GM18507 (cell line): ENCODE results near the gene PDE4D.
"Not testable (repeated sequence)": the region's sequence is repeated elsewhere in the genome, so short reads cannot be mapped to it uniquely, and the experiment has no call there.

Experiments used
- DNase-seq: peaks from one replicate; pipeline ENCODE4 v3.0.0; 2011; ENCODE audit warnings: low read depth; ENCODE audit not compliant: insufficient read length; ENCODE audit errors: extremely low spot score
- FAIRE-seq: peaks from 2 replicates; lab custom pipeline; 2011; peaks lifted over from hg19 to GRCh38; lab: Jason Lieb, UNC

PDE4D gene

DNA sequence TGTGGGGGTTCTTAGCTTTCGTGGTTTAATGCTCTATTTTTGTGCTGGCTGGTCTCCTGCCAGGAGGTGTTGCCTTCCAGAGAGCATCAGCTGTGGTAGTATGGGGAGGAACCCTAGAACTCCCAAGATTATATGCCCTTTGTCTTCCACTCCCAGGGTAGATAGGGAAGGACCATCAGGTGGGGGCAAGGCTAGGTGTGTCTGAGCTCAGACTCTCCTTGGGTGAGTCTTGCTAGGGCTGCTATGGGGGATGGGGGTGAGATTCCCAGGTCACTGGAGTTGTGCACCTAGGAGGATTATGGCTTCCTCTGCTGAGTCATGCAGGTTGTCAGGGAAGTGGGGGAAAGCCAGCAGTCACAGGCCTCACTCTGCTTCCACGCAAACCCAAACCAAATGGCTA is 584.8 kb downstream of the PDE4D start:
- FAIRE-seq, DNase-seq: not testable (repeated sequence)

DNA sequence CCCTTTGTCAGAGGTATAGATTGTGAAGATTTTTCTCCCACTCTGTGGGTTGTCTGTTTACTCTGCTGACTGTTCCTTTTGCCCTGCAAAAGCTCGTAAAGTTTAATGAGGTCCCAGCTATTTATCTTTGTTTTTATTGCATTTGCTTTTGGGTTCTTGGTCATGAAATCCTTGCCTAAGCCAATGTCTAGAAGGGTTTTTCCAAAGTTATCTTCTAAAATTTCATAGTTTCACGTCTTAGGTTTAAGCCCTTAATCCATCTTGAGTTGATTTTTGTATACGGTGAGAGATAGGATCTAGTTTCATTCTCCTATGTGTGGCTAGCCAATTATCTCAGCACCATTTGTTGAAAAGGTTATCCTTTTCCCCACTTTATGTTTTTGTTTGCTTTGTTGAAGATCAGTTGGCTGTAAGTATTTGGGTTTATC is 590.2 kb downstream of the PDE4D start:
- not testable (repeated sequence) for FAIRE-seq, DNase-seq

DNA sequence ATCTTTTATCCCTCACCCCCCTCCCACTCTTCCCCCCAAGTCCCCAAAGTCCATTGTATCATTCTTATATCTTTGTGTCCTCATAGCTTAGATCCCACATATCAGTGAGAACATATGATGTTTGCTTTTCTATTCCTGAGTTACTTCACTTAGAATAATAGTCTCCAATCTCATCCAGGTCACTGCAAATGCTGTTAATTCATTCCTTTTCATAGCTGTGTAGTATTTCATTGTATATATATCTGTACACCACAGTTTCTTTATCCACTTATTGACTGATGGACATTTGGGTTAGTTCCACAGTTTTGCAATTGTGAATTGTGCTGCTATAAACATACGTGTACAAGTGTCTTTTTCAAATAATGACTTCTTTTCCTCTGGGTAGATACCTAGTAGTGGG is 591.0 kb downstream of the PDE4D start:
- FAIRE-seq, result not testable (repeated sequence)

DNA sequence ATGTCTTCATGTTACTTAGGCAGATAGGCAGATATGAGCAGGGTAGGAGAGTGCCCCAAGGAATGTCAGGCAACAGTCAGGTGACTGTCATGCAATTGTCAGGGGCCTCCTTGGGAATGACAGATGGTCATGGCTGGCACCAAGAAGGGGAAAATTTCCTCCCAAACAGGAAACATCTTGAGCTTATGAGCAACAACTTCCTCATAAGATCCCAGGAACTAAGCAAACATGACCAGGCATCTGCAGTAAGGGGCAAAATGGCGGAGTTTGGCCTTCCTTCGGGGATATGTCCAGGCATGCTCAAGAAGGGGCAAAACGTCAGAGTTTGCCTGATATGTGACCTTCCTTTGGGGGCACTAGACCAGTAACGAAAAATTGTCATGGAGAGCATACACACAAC is 591.8 kb downstream of the PDE4D start:
- FAIRE-seq (no peak), DNase-seq (no peak)

More for the DNA sequence above, 591.0 kb downstream of the PDE4D start:
- not testable (repeated sequence) for DNase-seq

DNA sequence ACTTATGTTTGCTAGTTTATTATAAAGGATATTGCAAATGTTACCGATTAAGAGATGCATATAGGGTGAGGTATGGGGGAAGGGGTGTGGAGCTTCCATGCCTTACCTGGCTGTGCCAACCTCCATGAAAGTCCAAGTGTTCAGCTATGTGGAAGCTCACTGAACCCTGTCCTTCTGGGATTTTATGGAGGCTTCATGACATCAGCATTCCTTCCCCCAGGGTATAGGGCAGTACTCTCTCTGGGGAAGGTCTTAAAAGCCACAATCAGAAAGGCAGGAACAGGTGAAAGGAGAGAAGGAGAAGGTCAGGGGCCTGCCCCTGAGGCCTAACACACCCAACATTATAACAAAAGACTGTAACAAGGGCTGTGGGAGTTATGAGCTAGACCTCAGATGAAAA is 592.6 kb downstream of the PDE4D start:
- FAIRE-seq (no peak), DNase-seq (no peak)

- no peak for DNase-seq
- no peak for FAIRE-seq
These were observed 594.5 kb downstream of the PDE4D start for GRCh38 chr5:59299006-59299405.

DNA sequence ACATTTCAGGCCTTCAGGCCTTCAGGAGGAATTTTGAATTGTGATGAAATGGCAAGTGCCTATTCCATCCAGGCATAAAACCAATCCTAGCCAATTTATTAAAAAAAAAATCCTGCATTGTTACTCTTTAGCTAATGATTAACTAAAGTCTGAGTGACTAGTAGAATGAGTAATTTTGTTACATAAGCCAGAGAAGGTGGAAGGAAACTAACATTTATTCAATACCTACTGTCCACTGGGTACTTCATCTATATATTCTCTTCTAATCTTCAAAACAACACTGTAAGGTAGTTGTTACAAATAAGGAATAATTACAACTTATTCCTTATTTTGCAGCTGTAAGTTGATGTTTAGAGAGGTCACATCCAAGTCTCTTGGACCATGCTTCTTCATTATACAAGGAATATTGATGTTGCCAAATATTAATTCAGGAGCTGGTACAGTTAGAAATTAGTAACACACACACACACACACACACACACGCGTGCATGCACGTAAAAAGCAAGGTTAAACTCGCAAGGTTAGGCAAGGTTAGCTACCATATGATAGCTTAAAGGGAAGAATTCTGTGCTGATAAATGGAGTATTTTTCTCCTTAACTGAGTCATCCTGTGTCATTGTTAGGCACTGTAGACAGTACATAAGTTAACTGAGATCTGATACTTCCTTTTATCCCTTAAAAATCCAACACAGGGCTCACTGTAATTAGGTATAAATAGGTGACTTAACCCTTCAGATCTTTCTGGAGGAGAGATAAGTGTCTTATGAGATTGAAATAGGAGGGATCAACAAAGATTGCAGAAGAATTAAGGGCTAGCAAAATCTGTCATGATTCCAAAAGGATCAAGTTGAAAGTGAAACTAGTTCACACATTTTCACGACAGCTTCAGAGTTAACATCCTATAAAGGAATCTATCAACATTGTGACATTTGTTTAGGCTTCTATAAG is 596.9 kb downstream of the PDE4D start:
- FAIRE-seq (no peak), DNase-seq (no peak)

DNA sequence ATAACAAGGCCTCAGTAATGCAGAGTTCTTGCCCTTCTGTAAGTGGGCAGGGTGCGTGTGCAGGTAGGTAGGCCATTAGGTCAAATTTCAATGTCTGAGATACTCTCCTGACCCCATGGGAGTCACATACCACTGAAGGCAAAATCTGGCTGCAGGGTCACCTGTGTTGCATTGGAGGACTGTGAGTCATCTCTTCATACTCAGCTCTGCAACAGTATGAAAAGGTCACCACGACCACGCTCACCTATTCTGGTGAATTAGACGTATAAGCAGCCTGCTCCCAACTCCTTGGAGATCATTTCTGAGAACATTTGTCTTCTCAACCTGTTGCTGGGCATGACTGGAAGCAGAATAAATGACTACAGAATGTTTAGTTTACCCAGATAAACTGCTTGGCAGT is 599.8 kb downstream of the PDE4D start:
- DNase-seq, result no peak
- no peak for FAIRE-seq

DNA sequence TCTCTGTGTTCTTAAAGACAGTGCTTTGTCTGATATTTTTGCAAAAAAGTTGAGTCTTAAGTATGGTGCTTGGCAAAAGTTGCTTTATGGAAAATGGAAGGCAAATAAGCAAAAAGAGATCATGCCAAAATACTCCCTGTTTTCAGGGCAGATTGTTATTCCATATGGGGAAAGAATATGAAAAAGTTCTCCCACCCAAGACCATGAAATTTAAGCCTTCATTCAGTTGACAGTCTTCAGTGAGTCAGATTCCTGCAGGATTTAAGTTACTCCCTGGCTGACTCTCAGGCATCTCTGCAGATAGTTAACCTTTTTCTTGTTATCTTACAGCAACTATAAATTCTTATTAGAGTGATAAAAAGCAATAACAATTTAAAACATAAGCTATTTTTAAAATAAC is 601.6 kb downstream of the PDE4D start:
- no peak for DNase-seq
- no peak for FAIRE-seq

- no peak for FAIRE-seq
- DNase-seq, result no peak
These were observed 605.6 kb downstream of the PDE4D start for GRCh38 chr5:59287884-59288283.

DNA sequence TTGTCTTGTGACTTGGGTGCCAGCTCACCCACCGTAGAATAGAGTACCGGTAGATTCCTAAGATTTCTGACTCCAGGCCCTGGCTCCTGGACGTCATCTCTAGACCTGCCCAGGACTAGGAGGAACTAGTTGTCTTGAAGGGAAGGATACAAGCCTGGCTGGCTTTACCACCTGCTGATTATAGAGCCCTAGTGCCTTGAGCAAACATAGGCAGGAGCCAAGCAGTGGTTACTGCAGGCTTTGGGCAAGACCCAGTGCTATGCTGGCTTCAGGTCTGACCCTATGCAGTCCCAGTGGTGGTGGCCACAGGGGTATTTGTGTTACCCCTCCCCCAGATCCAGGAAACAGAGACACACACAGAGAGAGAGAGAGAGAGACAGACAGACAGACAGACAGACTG is 606.2 kb downstream of the PDE4D start:
- DNase-seq (no peak), FAIRE-seq (no peak)

DNA sequence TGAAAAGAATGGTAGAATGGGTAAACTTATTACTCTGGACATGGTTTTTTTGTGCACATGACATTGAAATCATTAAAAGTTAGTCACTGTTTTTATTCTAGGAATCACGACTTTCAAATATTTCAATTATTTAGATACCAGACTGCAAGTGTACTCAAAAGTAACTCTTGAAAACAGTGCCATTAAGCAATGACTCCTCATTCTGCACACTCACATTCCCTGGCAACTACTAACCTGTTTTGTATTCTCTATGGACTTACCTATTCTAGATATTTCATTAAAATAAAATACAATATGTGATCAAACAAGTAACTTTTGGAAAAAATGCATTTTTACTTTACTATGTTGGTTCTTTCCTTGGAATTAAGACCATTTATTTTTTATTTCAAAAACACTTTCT is 607.0 kb downstream of the PDE4D start:
- DNase-seq (no peak), FAIRE-seq (no peak)

GRCh38 chr5:59285300-59286016 is 608.1 kb downstream of the PDE4D start:
- no peak for FAIRE-seq
- no peak for DNase-seq

- FAIRE-seq (no peak), DNase-seq (no peak)
These were observed 610.8 kb downstream of the PDE4D start for GRCh38 chr5:59282726-59283125.

DNA sequence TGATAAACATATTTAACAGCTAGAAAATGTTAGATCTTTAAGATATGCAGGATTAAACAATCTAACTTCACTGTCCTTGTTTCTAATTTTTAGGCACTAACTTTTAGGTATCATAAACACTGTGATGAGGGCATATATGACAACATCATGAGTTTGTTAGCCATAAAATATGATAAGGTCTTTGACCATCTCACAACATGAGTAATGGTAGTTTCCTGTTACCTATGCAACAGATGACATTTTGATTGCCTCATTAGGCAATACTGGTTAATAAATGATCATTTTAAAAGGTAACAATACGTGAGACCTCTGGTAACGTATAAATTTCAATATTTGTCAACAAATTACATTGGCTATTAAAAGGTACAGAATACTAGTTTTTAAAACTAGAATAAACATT is 613.5 kb downstream of the PDE4D start:
- DNase-seq (no peak), FAIRE-seq (no peak)

DNA sequence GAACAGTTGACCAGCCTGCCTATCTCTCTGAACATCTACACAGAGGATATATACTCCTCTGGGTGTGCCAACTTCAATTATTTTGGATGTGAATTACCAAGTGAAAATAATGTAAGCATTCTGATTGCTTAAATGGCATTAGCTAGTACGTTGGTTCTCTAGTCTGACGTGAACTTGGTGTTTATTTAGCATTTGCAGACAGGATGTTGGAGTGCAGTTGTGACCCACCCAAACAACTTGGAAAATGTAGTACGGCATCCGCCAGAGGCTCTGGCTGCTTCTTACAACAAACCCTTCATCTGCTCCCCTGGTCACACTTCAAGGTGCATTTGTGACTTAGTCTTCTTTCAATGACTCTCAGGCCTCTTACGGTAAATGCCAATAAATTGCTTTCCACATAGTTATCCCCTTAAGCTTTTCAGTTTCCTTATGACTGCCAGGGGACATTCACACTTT is 616.6 kb downstream of the PDE4D start:
- DNase-seq, result no peak

DNA sequence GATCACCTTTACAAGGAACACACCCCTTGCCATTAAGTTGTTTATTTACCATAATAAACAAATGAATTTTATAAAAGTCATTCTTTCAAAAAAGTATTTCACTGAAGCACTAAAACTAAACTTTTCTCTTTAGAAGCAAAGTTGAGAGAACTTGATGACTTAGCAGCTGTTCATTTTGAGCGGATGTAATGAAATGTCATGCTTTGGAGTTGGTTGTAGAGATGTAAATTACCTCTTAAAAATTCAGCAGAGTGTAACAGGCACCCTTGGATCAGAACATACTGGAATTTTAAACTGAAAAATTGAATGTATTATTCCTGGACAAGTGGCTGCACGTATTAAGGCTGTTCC is 617.2 kb downstream of the PDE4D start:
- no peak for DNase-seq
- no peak for FAIRE-seq

More for the DNA sequence above, 616.6 kb downstream of the PDE4D start:
- no peak for FAIRE-seq

- DNase-seq (no peak), FAIRE-seq (no peak)
These were observed 617.8 kb downstream of the PDE4D start for GRCh38 chr5:59275510-59276324.

DNA sequence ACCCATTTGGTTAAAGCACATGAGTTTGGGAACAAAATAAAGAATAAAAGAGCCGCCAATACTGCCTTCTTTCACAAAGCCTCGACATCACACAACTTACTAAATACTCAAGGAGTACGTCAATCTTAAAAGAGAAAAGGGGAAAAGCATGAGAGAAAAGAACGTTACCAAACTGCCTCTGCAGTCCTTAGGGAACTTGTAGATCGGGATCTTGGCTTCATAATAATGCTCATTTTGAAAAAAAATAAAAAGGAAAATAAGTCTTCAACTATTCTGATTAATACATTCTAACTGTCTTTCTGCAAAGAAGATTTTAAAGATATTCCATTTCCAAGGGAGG is 618.4 kb downstream of the PDE4D start:
- DNase-seq (no peak), FAIRE-seq (no peak)

DNA sequence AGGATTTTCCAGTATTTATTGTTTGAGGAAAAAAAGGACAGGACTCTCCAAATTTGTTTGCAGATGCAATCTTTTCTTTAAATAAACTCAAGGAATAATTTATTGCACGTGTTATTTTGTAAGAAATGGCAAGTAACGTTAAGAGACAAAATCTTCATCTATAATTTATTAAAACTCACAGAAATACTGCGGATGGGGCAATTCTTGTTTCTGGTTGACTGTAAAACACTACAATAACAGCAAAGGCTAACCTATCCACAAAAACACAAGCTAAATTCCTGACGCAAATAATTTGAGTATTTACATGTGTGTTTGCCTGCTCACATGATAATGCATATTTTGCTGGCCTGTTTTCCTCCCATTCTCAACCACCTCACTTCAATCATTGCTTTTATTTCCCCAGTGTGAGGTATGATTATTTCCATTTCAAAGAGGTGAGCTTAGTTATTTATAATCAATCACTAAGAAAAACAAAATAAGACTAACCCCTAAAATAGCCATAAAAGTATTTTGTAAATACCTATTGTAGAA is 619.4 kb downstream of the PDE4D start:
- FAIRE-seq, result no peak

More for the DNA sequence above, 619.4 kb downstream of the PDE4D start:
- no peak for DNase-seq
